Measurements from ENCODE around the gene ZNF700. TPM values are rescaled to one million over a fixed set of nuclear protein-coding genes. Genes with fewer than 3 reads are reported as not detected.
"Not testable (repeated sequence)": the region's sequence is repeated elsewhere in the genome, so short reads cannot be mapped to it uniquely, and the experiment has no call there.

Gene ZNF700
- 10 to 100 TPM; 12.0 to 14.0 TPM for total RNA-seq

GRCh38 chr19:11924886-11925650 lies at the start of gene ZNF700:
ZNF700 (plus strand) TSS chr19:11925107; CDS start chr19:11925211, 104 bp downstream.
- Mint-ChIP-seq H3K27ac (peak within 1 kb of the TSS; percentile 99), H3K36me3 (ENCODE audit: low read depth) (peaks cover 32% of the 10 kb centered on the region), H3K4me3 (peak within 1 kb of the TSS; percentile 93), H3K9me3 (peaks cover under 1% of the 10 kb centered on the region), H3K27me3 (no peaks in the 10 kb centered on the region), H3K4me1 (ENCODE audit: low read depth) (peaks cover 39% of the 10 kb centered on the region)
- ATAC-seq (peak; percentile 94), DNase-seq (peak; percentile 99)
- CTCF ChIA-PET: interaction anchor here (1.1 to 4.9 kb wide), 15 partner anchors 33 to 287 kb away, joined by 3 to 88 read pairs (median 10); partner anchors contain the start of genes ZNF20, ZNF491, ZNF763 and ZNF878
- intact Hi-C loops (cut with micrococcal nuclease): loop anchor here (2.0 kb wide), 1 partner anchor 64 kb away; no protein-coding TSS in a partner anchor
- POLR2A ChIA-PET: interaction anchor here (0.7 to 2.8 kb wide), 5 partner anchors 63 to 215 kb away, joined by 3 to 15 read pairs (median 4); partner anchors contain the start of gene ZNF20
- TF ChIP-seq CTCF (IDR thresholded peaks at IDR 0.05): no peak

DNA sequence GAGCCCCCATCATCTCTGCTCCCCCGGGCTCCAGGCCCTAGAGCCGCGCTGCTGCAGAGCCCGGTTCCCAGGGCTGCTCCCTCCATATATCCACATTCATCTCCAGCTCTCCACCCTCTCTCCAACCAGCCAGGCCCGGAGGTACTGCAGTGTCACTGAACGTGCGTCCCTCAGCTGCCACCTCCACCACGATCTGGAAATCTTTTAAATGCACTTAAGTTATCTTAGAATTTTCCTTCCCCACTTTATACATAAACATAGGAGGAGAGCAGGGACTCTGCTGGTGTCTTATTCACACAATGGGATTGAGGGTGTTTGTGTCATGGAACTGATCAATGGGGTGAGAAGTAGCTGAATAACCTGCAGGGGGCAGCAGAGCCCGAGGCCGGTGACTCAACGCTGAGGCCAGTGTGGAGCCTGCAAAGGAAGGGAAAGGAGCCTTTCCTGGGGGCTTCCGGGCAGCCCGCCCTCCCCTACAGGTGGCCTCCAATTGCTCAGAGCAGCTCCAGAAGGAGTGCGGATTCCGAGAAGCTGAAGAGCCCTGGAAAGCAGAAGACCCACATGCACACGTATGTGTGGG lies 45.1 kb upstream of the ZNF700 start:
- DNase-seq (peak; percentile 68), ATAC-seq (peak; percentile 74)
- peak; percentile 62 for TF ChIP-seq CTCF (IDR thresholded peaks at IDR 0.05)
- H3K36me3 Mint-ChIP-seq (ENCODE audit: low read depth); H3K4me1 Mint-ChIP-seq (ENCODE audit: low read depth); POLR2A ChIA-PET; H3K27me3 Mint-ChIP-seq; H3K9me3 Mint-ChIP-seq; H3K27ac Mint-ChIP-seq; H3K4me3 Mint-ChIP-seq: not testable (repeated sequence)
- CTCF ChIA-PET: interaction anchor here (0.6 to 7.7 kb wide), 20 partner anchors 10 to 685 kb away, joined by 3 to 69 read pairs (median 4); partner anchors contain the start of genes ZNF20, ZNF491 and ZNF763
- intact Hi-C loops (cut with micrococcal nuclease): loop anchor here (2.0 kb wide), 1 partner anchor 261 kb away; the partner anchor contains the start of gene ZNF20

DNA sequence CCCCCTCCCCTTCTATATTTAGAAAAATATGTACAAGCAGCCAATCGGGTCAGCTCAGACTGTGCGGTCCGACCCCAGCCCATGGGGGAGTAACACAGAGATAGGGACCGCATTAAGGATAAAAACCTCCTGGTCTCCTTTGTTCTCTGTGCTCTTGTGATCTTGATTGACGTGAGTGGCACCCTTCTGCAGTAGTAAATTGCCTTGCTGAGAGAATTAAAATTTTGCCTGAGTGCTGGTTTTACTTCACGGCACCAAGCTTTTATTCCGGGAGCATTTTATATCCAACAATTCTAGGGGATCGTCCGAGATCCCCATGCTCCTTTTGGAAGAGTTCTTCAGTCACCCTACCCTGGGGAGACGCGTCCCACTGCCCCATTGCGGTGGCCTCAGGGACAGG lies 44.3 kb upstream of the ZNF700 start:
- DNase-seq: no peak
- no peak overlapping the region for H3K27ac Mint-ChIP-seq
- intact Hi-C loops (cut with micrococcal nuclease): loop anchor here (2.0 kb wide), 1 partner anchor 260 kb away; the partner anchor contains the start of gene ZNF20
- H3K36me3 Mint-ChIP-seq (ENCODE audit: low read depth): no peaks in the 10 kb centered on the region
- no peak for ATAC-seq
- H3K4me3 Mint-ChIP-seq: no peak overlapping the region
- no peak for TF ChIP-seq CTCF (IDR thresholded peaks at IDR 0.05)
- peaks cover 3% of the 10 kb centered on the region for H3K4me1 Mint-ChIP-seq (ENCODE audit: low read depth)
- ChIA-PET POLR2A (interaction anchor here (1.6 kb wide), 1 partner anchor 12 kb away, joined by 3 read pairs; no protein-coding TSS in a partner anchor), CTCF (interaction anchor here (0.6 to 7.7 kb wide), 12 partner anchors 11 to 281 kb away, joined by 3 to 69 read pairs (median 4); partner anchors contain the start of gene ZNF491)
- H3K27me3 Mint-ChIP-seq: peaks cover 1% of the 10 kb centered on the region
- H3K9me3 Mint-ChIP-seq: no peaks in the 10 kb centered on the region

- peak; percentile 68 for TF ChIP-seq CTCF (IDR thresholded peaks at IDR 0.05)
- ChIA-PET CTCF (interaction anchor here (0.6 to 7.7 kb wide), 9 partner anchors 11 to 280 kb away, joined by 3 to 69 read pairs (median 6); partner anchors contain the start of gene ZNF491), POLR2A (interaction anchor here (1.6 kb wide), 1 partner anchor 11 kb away, joined by 3 read pairs; no protein-coding TSS in a partner anchor)
- H3K9me3 Mint-ChIP-seq: peaks cover 2% of the 10 kb centered on the region
- H3K27ac Mint-ChIP-seq: no peak overlapping the region
- H3K27me3 Mint-ChIP-seq: peaks cover 1% of the 10 kb centered on the region
- H3K4me1 Mint-ChIP-seq (ENCODE audit: low read depth): peaks cover 2% of the 10 kb centered on the region
- ATAC-seq (peak; percentile 81), DNase-seq (peak; percentile 76)
- intact Hi-C loops (cut with micrococcal nuclease): loop anchor here (2.0 kb wide), 1 partner anchor 260 kb away; the partner anchor contains the start of gene ZNF20
- no peaks in the 10 kb centered on the region for H3K36me3 Mint-ChIP-seq (ENCODE audit: low read depth)
- no peak overlapping the region for H3K4me3 Mint-ChIP-seq
Observed at GRCh38 chr19:11881151-11881800, 43.6 kb upstream of the ZNF700 start.
